Measurements from ENCODE around the gene ELK3. TPM values are rescaled to one million over a fixed set of nuclear protein-coding genes. Genes with fewer than 3 reads are reported as not detected.

Gene ELK3
- total and polyA plus RNA-seq, 2 of the 13 experiments (the other 11 are each of a cell fraction or from before 2014, with no cell fraction given): 2.9 to 3.2 TPM

DNA sequence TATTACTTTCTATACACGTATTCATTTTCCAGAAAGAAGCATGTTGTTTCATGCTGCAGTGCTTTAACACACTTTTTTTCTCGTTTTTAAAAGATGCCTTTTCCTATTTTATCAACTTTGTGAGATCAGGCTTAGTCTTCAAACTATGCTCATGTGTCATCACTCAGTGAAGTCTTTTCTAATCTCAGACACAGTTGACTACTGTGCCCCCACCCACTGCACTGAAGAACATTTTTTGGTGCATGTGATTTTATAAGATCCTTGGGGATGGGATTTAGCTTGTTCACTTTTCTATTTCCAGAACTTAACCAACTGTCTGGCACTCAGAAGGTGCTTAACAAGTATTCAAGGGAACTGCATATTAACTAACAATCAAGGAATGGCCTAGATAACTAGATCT is 120.5 kb downstream of the ELK3 start:
- no peak for ATAC-seq
- TF ChIP-seq ZFP36 (IDR thresholded peaks at IDR 0.05; ENCODE audit: borderline replicate concordance, low read depth, low read length, partially characterized antibody) (no peak), PAF1 (CRISPR knock-in tag; IDR thresholded peaks at IDR 0.05) (no peak), NFAT5 (CRISPR knock-in tag; IDR thresholded peaks at IDR 0.05) (no peak), ARID4A (CRISPR knock-in tag; IDR thresholded peaks at IDR 0.05; ENCODE audit: borderline replicate concordance) (no peak), ZKSCAN1 (IDR thresholded peaks at IDR 0.05; ENCODE audit: low read length) (no peak), ZNF576 (CRISPR knock-in tag; IDR thresholded peaks at IDR 0.05) (no peak), GATAD1 (CRISPR knock-in tag; IDR thresholded peaks at IDR 0.05) (no peak), ZNF160 (CRISPR knock-in tag; IDR thresholded peaks at IDR 0.05) (no peak), AKAP8 (CRISPR knock-in tag; IDR thresholded peaks at IDR 0.05) (no peak), ZNF484 (CRISPR knock-in tag; IDR thresholded peaks at IDR 0.05; ENCODE audit: borderline replicate concordance, low read depth) (no peak)
- TF ChIP-seq, protein P1, sequence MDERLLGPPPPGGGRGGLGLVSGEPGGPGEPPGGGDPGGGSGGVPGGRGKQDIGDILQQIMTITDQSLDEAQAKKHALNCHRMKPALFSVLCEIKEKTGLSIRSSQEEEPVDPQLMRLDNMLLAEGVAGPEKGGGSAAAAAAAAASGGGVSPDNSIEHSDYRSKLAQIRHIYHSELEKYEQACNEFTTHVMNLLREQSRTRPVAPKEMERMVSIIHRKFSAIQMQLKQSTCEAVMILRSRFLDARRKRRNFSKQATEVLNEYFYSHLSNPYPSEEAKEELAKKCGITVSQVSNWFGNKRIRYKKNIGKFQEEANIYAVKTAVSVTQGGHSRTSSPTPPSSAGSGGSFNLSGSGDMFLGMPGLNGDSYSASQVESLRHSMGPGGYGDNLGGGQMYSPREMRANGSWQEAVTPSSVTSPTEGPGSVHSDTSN (CRISPR knock-in tag; IDR thresholded peaks at IDR 0.05): no peak

More for the DNA sequence above, 120.5 kb downstream of the ELK3 start:
- no peak overlapping the region for H3K4me2 ChIP-seq (ENCODE audit: low read depth, low read length)
- no peak for DNase-seq (ENCODE audit: low spot score)
- H4K20me1 ChIP-seq (ENCODE audit: insufficient read depth, low read length): no peaks in the 10 kb centered on the region
- no peak overlapping the region for H3K4me3 ChIP-seq (replicated peaks in 1 of 3; ENCODE audit: insufficient read depth in 1 of 3, low read depth in 2 of 3, low read length in 3 of 3)
- POLR2A ChIA-PET: no interaction called here
- H2AFZ ChIP-seq (ENCODE audit: low read length): no peak overlapping the region
- no peaks in the 10 kb centered on the region for H3K79me2 ChIP-seq (ENCODE audit: insufficient read depth, low read length)
- H3K9ac ChIP-seq (ENCODE audit: insufficient read depth, low read depth, low read length): no peak overlapping the region
- FAIRE-seq: no peak
- BruUV-seq (replicated peaks): no TSS peak
- no peaks in the 10 kb centered on the region for H3K27me3 ChIP-seq (ENCODE audit: control insufficient read depth in 1 of 2, insufficient read depth in 2 of 2, low read length in 2 of 2)
- H3K4me1 ChIP-seq (ENCODE audit: insufficient read depth, low read length): no peaks in the 10 kb centered on the region
- H3K36me3 ChIP-seq (replicated peaks in 1 of 2; ENCODE audit: control insufficient read depth in 1 of 2, insufficient read depth in 2 of 2, low read length in 2 of 2): peaks cover 1 to 5% of the 10 kb centered on the region in 2 experiments; a peak in 2 of 5 replicates
- no peak overlapping the region for H3K27ac ChIP-seq (ENCODE audit: extremely low read length, insufficient read depth, low read length)
- CTCF ChIA-PET (ENCODE audit: low intra/inter-chr PET ratio, low total read pairs): no interaction called here
- in situ Hi-C loops (cut with HindIII; ENCODE audit: extremely low pct_ligation_motif_present, low pct_unique_long_range_greater_than_20kb): no loop called here
- intact Hi-C loops (cut with micrococcal nuclease; ENCODE audit: unreplicated experiment): no loop called here
- H3K9me3 ChIP-seq (ENCODE audit: low read length): no peaks in the 10 kb centered on the region
- 93% methylated on average over 2 of the region's 2 CpGs for WGBS (ENCODE audit: low lambda C conversion rate)

All from HepG2 (cell line).